DND-41 (cell line): ENCODE measurements around the gene GP9.
"Not testable (repeated sequence)": the region's sequence is repeated elsewhere in the genome, so short reads cannot be mapped to it uniquely, and the experiment has no call there.

Source experiments
- ATAC-seq: fragments of 200-7000 bp; cut with Tn5 transposase; 3 replicates; pipeline ENCODE4 v1.9.1; 2021; ENCODE audit warnings: low read depth; ENCODE audit not compliant: insufficient read depth
- DNase-seq: peaks from one replicate; pipeline ENCODE4 v3.0.0-alpha.2; 2020
- H2AFZ ChIP-seq: 2 replicates; pipeline ENCODE4 v1.6.0; 2012; ENCODE audit warnings: low read depth, low read length
- H3K27ac ChIP-seq: 2 replicates; pipeline ENCODE4 v1.5.1; 2012; ENCODE audit warnings: low read length, inconsistent platforms
- H3K27me3 ChIP-seq: fragments of 200-600 bp; sonication (generic); 2 replicates; pipeline ENCODE4 v1.6.0; 2012; ENCODE audit warnings: low read length, mild to moderate bottlenecking, inconsistent platforms; ENCODE audit not compliant: insufficient read depth, poor library complexity
- H3K36me3 ChIP-seq: 2 replicates; pipeline ENCODE4 v1.5.1; 2012; ENCODE audit warnings: low read length, inconsistent platforms; ENCODE audit not compliant: insufficient read depth
- H3K4me1 ChIP-seq: 2 replicates; pipeline ENCODE4 v1.5.1; 2012; ENCODE audit warnings: mild to moderate bottlenecking, low read length; ENCODE audit not compliant: insufficient read depth
- H3K4me2 ChIP-seq: 2 replicates; pipeline ENCODE4 v1.6.0; 2012; ENCODE audit warnings: mild to moderate bottlenecking, moderate library complexity, low read length, inconsistent platforms; ENCODE audit not compliant: insufficient read depth
- H3K4me3 ChIP-seq, 2 experiments: fragments of 200-600 bp in 1 of 2; shearing (Covaris generic) in 1 of 2; 2 replicates each; pipeline ENCODE4 v1.5.1; 2012 to 2016; ENCODE audit warnings: inconsistent platforms in 2 of 2, low read length in 2 of 2, mild to moderate bottlenecking in 2 of 2, low read depth in 1 of 2, moderate library complexity in 1 of 2
- H3K79me2 ChIP-seq: 2 replicates; pipeline ENCODE4 v1.6.0; 2012; ENCODE audit warnings: low read length, inconsistent platforms; ENCODE audit not compliant: insufficient read depth
- H3K9ac ChIP-seq: 2 replicates; pipeline ENCODE4 v1.6.0; 2012; ENCODE audit warnings: low read depth, mild to moderate bottlenecking, inconsistent platforms, low read length, moderate library complexity
- H3K9me3 ChIP-seq: 2 replicates; pipeline ENCODE4 v1.5.1; 2012; ENCODE audit warnings: low read length, moderate library complexity, mild to moderate bottlenecking, inconsistent platforms; ENCODE audit not compliant: insufficient read depth, severe bottlenecking
- H4K20me1 ChIP-seq: 2 replicates; pipeline ENCODE4 v1.6.0; 2012; ENCODE audit warnings: low read length; ENCODE audit not compliant: insufficient read depth
- CTCF ChIP-seq: IDR thresholded peaks from 2 replicates; pipeline ENCODE4 v1.5.1; 2012; ENCODE audit warnings: borderline replicate concordance, low read length, moderate library complexity, mild to moderate bottlenecking; ENCODE audit not compliant: poor library complexity, severe bottlenecking; ENCODE audit errors: extremely low read depth
- EZH2 ChIP-seq: IDR thresholded peaks from 3 replicates; pipeline ENCODE4 v1.6.1; 2012; ENCODE audit warnings: borderline replicate concordance, low read depth, mild to moderate bottlenecking, moderate library complexity, low read length, inconsistent platforms; ENCODE audit not compliant: severe bottlenecking

The GP9 gene

GRCh38 chr3:129106320-129106719, 45.7 kb downstream of the GP9 start:
- H3K9me3 ChIP-seq, result no peaks in the 10 kb centered on the region
- H3K4me2 ChIP-seq, result no peak overlapping the region
- H3K27me3 ChIP-seq, result no peaks in the 10 kb centered on the region
- H3K4me3 ChIP-seq, result no peak overlapping the region
- no peak overlapping the region for H3K9ac ChIP-seq
- peaks cover 47% of the 10 kb centered on the region for H4K20me1 ChIP-seq
- H3K36me3 ChIP-seq, result peaks cover 40% of the 10 kb centered on the region
- H3K79me2 ChIP-seq, result peaks cover 68% of the 10 kb centered on the region
- no peak overlapping the region for H2AFZ ChIP-seq
- ATAC-seq (no peak), DNase-seq (no peak)
- peak; percentile 7 for TF ChIP-seq CTCF
- TF ChIP-seq EZH2, result no peak
- H3K27ac ChIP-seq, result no peak overlapping the region
- H3K4me1 ChIP-seq, result no peaks in the 10 kb centered on the region

GRCh38 chr3:129106866-129107565, 46.4 kb downstream of the GP9 start:
- peaks cover 68% of the 10 kb centered on the region for H3K79me2 ChIP-seq

GRCh38 chr3:129107793-129108192, 47.2 kb downstream of the GP9 start:
- H2AFZ ChIP-seq, result no peak overlapping the region
- peaks cover 69% of the 10 kb centered on the region for H3K79me2 ChIP-seq
- no peak overlapping the region; the same call in 1 of the 2 replicates for H3K27ac ChIP-seq
- TF ChIP-seq EZH2, result no peak
- H3K4me2 ChIP-seq, result no peak overlapping the region
- no peaks in the 10 kb centered on the region for H3K9me3 ChIP-seq
- no peak overlapping the region for H3K9ac ChIP-seq
- H3K27me3 ChIP-seq, result no peaks in the 10 kb centered on the region
- ATAC-seq, result no peak
- peaks cover 47% of the 10 kb centered on the region for H3K36me3 ChIP-seq
- no peak overlapping the region for H3K4me3 ChIP-seq
- H3K4me1 ChIP-seq, result no peaks in the 10 kb centered on the region
- DNase-seq, result no peak
- peaks cover 39% of the 10 kb centered on the region for H4K20me1 ChIP-seq

More at GRCh38 chr3:129106866-129107565, 46.4 kb downstream of the GP9 start:
- Histone ChIP-seq H3K27ac (no peak overlapping the region; the same call in 1 of the 2 replicates), H3K9me3 (no peaks in the 10 kb centered on the region), H3K9ac (no peak overlapping the region), H4K20me1 (peaks cover 40% of the 10 kb centered on the region), H2AFZ (no peak overlapping the region), H3K4me1 (no peaks in the 10 kb centered on the region), H3K27me3 (no peaks in the 10 kb centered on the region), H3K36me3 (peaks cover 44% of the 10 kb centered on the region), H3K4me2 (no peak overlapping the region), H3K4me3 (no peak overlapping the region)
- TF ChIP-seq EZH2 (no peak), CTCF (no peak)
- ATAC-seq (no peak), DNase-seq (no peak)

- H3K9ac ChIP-seq, ATAC-seq, H3K4me2 ChIP-seq, H3K4me1 ChIP-seq, H3K9me3 ChIP-seq, DNase-seq, H3K4me3 ChIP-seq, H3K27me3 ChIP-seq, H2AFZ ChIP-seq: not testable (repeated sequence)
- Histone ChIP-seq H3K36me3 (peaks cover 57% of the 10 kb centered on the region), H4K20me1 (peaks cover 36% of the 10 kb centered on the region), H3K27ac (peak overlapping the region; percentile 32; the same call in 1 of the 2 replicates), H3K79me2 (peaks cover 77% of the 10 kb centered on the region)
Measured at GRCh38 chr3:129111076-129111780, 50.6 kb downstream of the GP9 start.
